ENCODE data around the gene RAD51B.
"Not testable (repeated sequence)": the region's sequence is repeated elsewhere in the genome, so short reads cannot be mapped to it uniquely, and the experiment has no call there.

RAD51B gene

GRCh38 chr14:68279777-68280233 is 460.2 kb downstream of the RAD51B start:
- DNase-seq (ENCODE audit: low read depth in 1 of 2, low spot score in 1 of 2) = no peak
- in situ Hi-C loops (cut with HindIII; ENCODE audit: low pct_unique_long_range_greater_than_20kb, low sequenced_read_pairs) = no loop called here
- TF ChIP-seq JUND (IDR thresholded peaks at IDR 0.05; ENCODE audit: low read depth) = no peak

GRCh38 chr14:68281497-68281896 is 461.9 kb downstream of the RAD51B start:
- DNase-seq (ENCODE audit: low read depth in 1 of 2, low spot score in 1 of 2) = no peak
- in situ Hi-C loops (cut with HindIII; ENCODE audit: low pct_unique_long_range_greater_than_20kb, low sequenced_read_pairs) = no loop called here
- no peak for TF ChIP-seq JUND (IDR thresholded peaks at IDR 0.05; ENCODE audit: low read depth)

- in situ Hi-C loops (cut with HindIII; ENCODE audit: low pct_unique_long_range_greater_than_20kb, low sequenced_read_pairs) = no loop called here
- no peak for TF ChIP-seq JUND (IDR thresholded peaks at IDR 0.05; ENCODE audit: low read depth)
- peak in 1 of 2 experiments; percentile 23 for DNase-seq (ENCODE audit: low read depth in 1 of 2, low spot score in 1 of 2)
These were observed 463.1 kb downstream of the RAD51B start for GRCh38 chr14:68282479-68283377.

- no peak for TF ChIP-seq JUND (IDR thresholded peaks at IDR 0.05; ENCODE audit: low read depth)
- in situ Hi-C loops (cut with HindIII; ENCODE audit: low pct_unique_long_range_greater_than_20kb, low sequenced_read_pairs) = no loop called here
- no peak for DNase-seq (ENCODE audit: low read depth in 1 of 2, low spot score in 1 of 2)
These were observed 464.0 kb downstream of the RAD51B start for GRCh38 chr14:68283378-68284123.

GRCh38 chr14:68284333-68284732 is 464.8 kb downstream of the RAD51B start:
- DNase-seq (ENCODE audit: low read depth in 1 of 2, low spot score in 1 of 2) = no peak
- in situ Hi-C loops (cut with HindIII; ENCODE audit: low pct_unique_long_range_greater_than_20kb, low sequenced_read_pairs) = no loop called here
- TF ChIP-seq JUND (IDR thresholded peaks at IDR 0.05; ENCODE audit: low read depth) = no peak

- no peak for DNase-seq (ENCODE audit: low read depth in 1 of 2, low spot score in 1 of 2)
- in situ Hi-C loops (cut with HindIII; ENCODE audit: low pct_unique_long_range_greater_than_20kb, low sequenced_read_pairs) = no loop called here
- TF ChIP-seq JUND (IDR thresholded peaks at IDR 0.05; ENCODE audit: low read depth) = no peak
These were observed 465.3 kb downstream of the RAD51B start for GRCh38 chr14:68284834-68285233.

GRCh38 chr14:68285421-68286179 is 466.0 kb downstream of the RAD51B start:
- no peak for DNase-seq (ENCODE audit: low read depth in 1 of 2, low spot score in 1 of 2)
- no peak for TF ChIP-seq JUND (IDR thresholded peaks at IDR 0.05; ENCODE audit: low read depth)
- in situ Hi-C loops (cut with HindIII; ENCODE audit: low pct_unique_long_range_greater_than_20kb, low sequenced_read_pairs) = no loop called here

- in situ Hi-C loops (cut with HindIII; ENCODE audit: low pct_unique_long_range_greater_than_20kb, low sequenced_read_pairs) = no loop called here
- DNase-seq (ENCODE audit: low read depth in 1 of 2, low spot score in 1 of 2) = no peak
- TF ChIP-seq JUND (IDR thresholded peaks at IDR 0.05; ENCODE audit: low read depth) = no peak
These were observed 467.1 kb downstream of the RAD51B start for GRCh38 chr14:68286667-68287066.

- in situ Hi-C loops (cut with HindIII; ENCODE audit: low pct_unique_long_range_greater_than_20kb, low sequenced_read_pairs); DNase-seq (ENCODE audit: low read depth in 1 of 2, low spot score in 1 of 2): not testable (repeated sequence)
These were observed 469.9 kb downstream of the RAD51B start for GRCh38 chr14:68289452-68289851.

GRCh38 chr14:68291820-68292219 is 472.2 kb downstream of the RAD51B start:
- in situ Hi-C loops (cut with HindIII; ENCODE audit: low pct_unique_long_range_greater_than_20kb, low sequenced_read_pairs) = no loop called here
- no peak for TF ChIP-seq JUND (IDR thresholded peaks at IDR 0.05; ENCODE audit: low read depth)
- DNase-seq (ENCODE audit: low read depth in 1 of 2, low spot score in 1 of 2) = no peak

GRCh38 chr14:68292441-68293215 is 473.0 kb downstream of the RAD51B start:
- in situ Hi-C loops (cut with HindIII; ENCODE audit: low pct_unique_long_range_greater_than_20kb, low sequenced_read_pairs) = no loop called here
- TF ChIP-seq JUND (IDR thresholded peaks at IDR 0.05; ENCODE audit: low read depth) = no peak
- no peak for DNase-seq (ENCODE audit: low read depth in 1 of 2, low spot score in 1 of 2)

- no peak for DNase-seq (ENCODE audit: low read depth in 1 of 2, low spot score in 1 of 2)
- in situ Hi-C loops (cut with HindIII; ENCODE audit: low pct_unique_long_range_greater_than_20kb, low sequenced_read_pairs) = no loop called here
- no peak for TF ChIP-seq JUND (IDR thresholded peaks at IDR 0.05; ENCODE audit: low read depth)
These were observed 473.8 kb downstream of the RAD51B start for GRCh38 chr14:68293404-68293803.

Measured in T47D (cell line).